ENCODE measurements around the gene KLF7. TPM values are rescaled to one million over a fixed set of nuclear protein-coding genes. Genes with fewer than 3 reads are reported as not detected.
A peak's percentile ranks its signal among the peaks of the same experiment; 100 is the strongest.
"Not testable (repeated sequence)": the region's sequence is repeated elsewhere in the genome, so short reads cannot be mapped to it uniquely, and the experiment has no call there.

Gene KLF7
- polyA plus RNA-seq, 12 donors = 12.6 to 33.2 (median 15.9) TPM; not detected in 1

- no peak for DNase-seq
These were observed 98.8 kb downstream of the KLF7 start for GRCh38 chr2:207066791-207067460.

- no peak for DNase-seq
These were observed 99.6 kb downstream of the KLF7 start for GRCh38 chr2:207066166-207066565.

GRCh38 chr2:207064128-207064690 is 101.5 kb downstream of the KLF7 start:
- DNase-seq = no peak

- no peak for DNase-seq
These were observed 104.6 kb downstream of the KLF7 start for GRCh38 chr2:207061181-207061580.

GRCh38 chr2:207055257-207055656 is 110.5 kb downstream of the KLF7 start:
- DNase-seq = no peak

- DNase-seq = no peak
These were observed 111.2 kb downstream of the KLF7 start for GRCh38 chr2:207054521-207054920.

- no peak for DNase-seq
These were observed 114.3 kb downstream of the KLF7 start for GRCh38 chr2:207051385-207051965.

- DNase-seq = no peak
These were observed 116.6 kb downstream of the KLF7 start for GRCh38 chr2:207049122-207049521.

- no peak for DNase-seq
These were observed 117.3 kb downstream of the KLF7 start for GRCh38 chr2:207048416-207048815.

GRCh38 chr2:207046724-207047123 is 119.0 kb downstream of the KLF7 start:
- no peak for DNase-seq

- DNase-seq = no peak
These were observed 120.2 kb downstream of the KLF7 start for GRCh38 chr2:207045531-207045930.

- no peak for DNase-seq
These were observed 121.1 kb downstream of the KLF7 start for GRCh38 chr2:207044379-207045362.

- DNase-seq = no peak
These were observed 122.9 kb downstream of the KLF7 start for GRCh38 chr2:207042841-207043240.

- DNase-seq = no peak
These were observed 123.8 kb downstream of the KLF7 start for GRCh38 chr2:207041786-207042554.

- no peak for DNase-seq
These were observed 124.5 kb downstream of the KLF7 start for GRCh38 chr2:207041279-207041678.

GRCh38 chr2:207040696-207041095 is 125.1 kb downstream of the KLF7 start:
- no peak for DNase-seq

GRCh38 chr2:207039225-207039624 is 126.5 kb downstream of the KLF7 start:
- no peak for DNase-seq

GRCh38 chr2:207038299-207038698 is 127.4 kb downstream of the KLF7 start:
- peak; percentile 63 for DNase-seq

GRCh38 chr2:207037896-207038295 is 127.9 kb downstream of the KLF7 start:
- peak; percentile 64 for DNase-seq

- DNase-seq = not testable (repeated sequence)
These were observed 128.7 kb downstream of the KLF7 start for GRCh38 chr2:207037023-207037422.

GRCh38 chr2:207035875-207036274 is 129.9 kb downstream of the KLF7 start:
- DNase-seq = no peak
